ENCODE results near the gene PRRT3. TPM values are rescaled to one million over a fixed set of nuclear protein-coding genes. Genes with fewer than 3 reads are reported as not detected.

Gene PRRT3
- total and polyA plus RNA-seq, 2 of the 8 experiments (the other 6 are each of a cell fraction or from before 2014, with no cell fraction given): 9.0 to 9.2 TPM

- peak; percentile 48 for TF ChIP-seq TAF7 (optimal IDR thresholded peaks at IDR 0.05; ENCODE audit: borderline replicate concordance, low read depth, low read length)
- no peak for TF ChIP-seq YY1 (IDR thresholded peaks at IDR 0.05; ENCODE audit: low read depth, low read length)
- peak; percentile 37; the same call in 1 of the 2 replicates for TF ChIP-seq POLR2AphosphoS5 (IDR thresholded peaks at IDR 0.05; ENCODE audit: low read depth, low read length)
- TF ChIP-seq E2F6 (IDR thresholded peaks at IDR 0.05): peak; percentile 99
- no peak for TF ChIP-seq NANOG (IDR thresholded peaks at IDR 0.05; ENCODE audit: insufficient read depth, low read depth, low read length, poor library complexity, severe bottlenecking)
Measured at GRCh38 chr3:9915254-9916141, 36.7 kb downstream of the PRRT3 start (continued).

Data from H1 (cell line).